Colonic mucosa (tissue), 4 donors: Measurements from ENCODE around the gene SST. TPM values are rescaled to one million over a fixed set of nuclear protein-coding genes. Genes with fewer than 3 reads are reported as not detected.

Experiments used
- DNase-seq: peaks from one replicate; pipeline ENCODE4 v3.0.0-alpha.2; 2020
- H3K27ac ChIP-seq: fragments of 200-600 bp; one replicate; pipeline ENCODE4 v1.8.0; 2021
- H3K27me3 ChIP-seq: fragments of 200-600 bp; one replicate; pipeline ENCODE4 v1.8.0; 2021
- H3K36me3 ChIP-seq: fragments of 200-600 bp; one replicate; pipeline ENCODE4 v1.8.0; 2021
- H3K4me1 ChIP-seq: fragments of 200-600 bp; one replicate; pipeline ENCODE4 v1.8.0; 2021; ENCODE audit warnings: mild to moderate bottlenecking
- H3K4me3 ChIP-seq: fragments of 200-600 bp; one replicate; pipeline ENCODE4 v1.8.0; 2021
- H3K9ac ChIP-seq, 2 donors: one replicate each; pipeline ENCODE4 v1.7.0; 2013; ENCODE audit warnings: control low read depth in 2 of 2, low read depth in 2 of 2, low read length in 2 of 2
- H3K9me3 ChIP-seq: fragments of 200-600 bp; one replicate; pipeline ENCODE4 v1.8.0; 2021
- intact Hi-C: fragments of 100-400 bp; cut with DNase I; formaldehyde crosslinking; loops from one replicate; pipeline ENCODE4 v1.14.1; 2022
- total RNA-seq, 2 donors: library from RNA; stranded (reverse); fragmentation: NEBNext Ultra II Directional in 1 of 2; extraction: Animal tissue kit (Norgen Biotek cat#: 25700) in 1 of 2; gene quantifications; one replicate each; pipeline ENCODE4 v1.2.1, GENCODE V29; 2021
- TF ChIP-seq, protein P1 (sequence below): fragments of 200-600 bp; IDR thresholded peaks from one replicate; pipeline ENCODE4 v1.8.0; 2022; ENCODE audit warnings: antibody characterized with exemption, mild to moderate bottlenecking
- donor health status: healthy.
- donor health status: DM: no; HTN: no; CAD: no.
- donor health status: DM: no; HTN: no; CAD: no.

The SST gene
- total RNA-seq, 2 donors from 2014 or later = 31.6 to 78.4 TPM

DNA sequence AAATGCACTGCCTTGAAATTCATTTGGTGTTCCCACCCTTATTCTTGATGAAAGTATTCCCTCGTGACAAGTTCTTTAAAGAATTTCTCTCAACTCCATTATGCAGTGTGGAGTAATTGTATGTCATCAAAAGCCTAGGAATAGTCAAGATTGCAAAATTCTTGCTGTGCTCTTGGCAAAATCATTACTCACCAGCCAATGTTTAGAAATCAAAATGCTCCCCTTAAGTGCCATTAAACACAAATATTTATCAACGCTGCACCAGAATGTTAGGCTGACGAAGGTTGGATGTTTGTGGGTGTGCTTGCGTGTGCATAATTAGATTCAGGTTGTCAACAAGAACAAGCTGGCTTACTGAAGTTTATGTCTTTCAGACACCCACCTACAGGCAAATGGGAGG is 40.5 kb downstream of the SST start:
- H3K27ac ChIP-seq = no peak overlapping the region
- H3K9ac ChIP-seq = no peak overlapping the region
- TF ChIP-seq, protein P1, sequence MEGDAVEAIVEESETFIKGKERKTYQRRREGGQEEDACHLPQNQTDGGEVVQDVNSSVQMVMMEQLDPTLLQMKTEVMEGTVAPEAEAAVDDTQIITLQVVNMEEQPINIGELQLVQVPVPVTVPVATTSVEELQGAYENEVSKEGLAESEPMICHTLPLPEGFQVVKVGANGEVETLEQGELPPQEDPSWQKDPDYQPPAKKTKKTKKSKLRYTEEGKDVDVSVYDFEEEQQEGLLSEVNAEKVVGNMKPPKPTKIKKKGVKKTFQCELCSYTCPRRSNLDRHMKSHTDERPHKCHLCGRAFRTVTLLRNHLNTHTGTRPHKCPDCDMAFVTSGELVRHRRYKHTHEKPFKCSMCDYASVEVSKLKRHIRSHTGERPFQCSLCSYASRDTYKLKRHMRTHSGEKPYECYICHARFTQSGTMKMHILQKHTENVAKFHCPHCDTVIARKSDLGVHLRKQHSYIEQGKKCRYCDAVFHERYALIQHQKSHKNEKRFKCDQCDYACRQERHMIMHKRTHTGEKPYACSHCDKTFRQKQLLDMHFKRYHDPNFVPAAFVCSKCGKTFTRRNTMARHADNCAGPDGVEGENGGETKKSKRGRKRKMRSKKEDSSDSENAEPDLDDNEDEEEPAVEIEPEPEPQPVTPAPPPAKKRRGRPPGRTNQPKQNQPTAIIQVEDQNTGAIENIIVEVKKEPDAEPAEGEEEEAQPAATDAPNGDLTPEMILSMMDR = no peak
- no peaks in the 10 kb centered on the region for H3K36me3 ChIP-seq
- H3K4me1 ChIP-seq = no peaks in the 10 kb centered on the region
- no peaks in the 10 kb centered on the region for H3K9me3 ChIP-seq
- H3K4me3 ChIP-seq = no peak overlapping the region
- intact Hi-C loops = no loop called here
- DNase-seq = no peak
- no peaks in the 10 kb centered on the region for H3K27me3 ChIP-seq

DNA sequence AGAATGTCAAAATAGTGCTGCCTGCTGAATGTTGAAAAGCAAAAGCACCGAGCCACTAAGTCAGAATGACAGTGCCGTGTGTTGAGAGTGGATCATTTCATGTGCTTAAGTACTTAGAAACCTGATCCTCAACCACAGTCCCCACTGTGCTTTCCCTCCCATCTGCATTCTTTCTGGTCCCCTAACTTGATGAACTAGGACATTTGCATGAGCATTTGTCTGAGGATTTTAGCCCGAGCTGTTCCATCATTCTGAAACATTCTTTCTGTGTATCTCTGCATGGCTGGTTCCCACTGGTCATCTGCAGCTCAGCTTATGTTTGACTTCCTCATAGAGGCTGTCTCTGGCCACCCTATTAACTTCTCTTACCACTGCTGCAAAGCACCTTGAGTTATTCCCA is 42.0 kb downstream of the SST start:
- H3K4me1 ChIP-seq = no peaks in the 10 kb centered on the region
- no peak overlapping the region for H3K27ac ChIP-seq
- H3K9ac ChIP-seq = no peak overlapping the region
- H3K36me3 ChIP-seq = no peaks in the 10 kb centered on the region
- no peaks in the 10 kb centered on the region for H3K27me3 ChIP-seq
- H3K9me3 ChIP-seq = no peaks in the 10 kb centered on the region
- H3K4me3 ChIP-seq = no peak overlapping the region
- TF ChIP-seq, protein P1 = no peak
- intact Hi-C loops = no loop called here
- no peak for DNase-seq

DNA sequence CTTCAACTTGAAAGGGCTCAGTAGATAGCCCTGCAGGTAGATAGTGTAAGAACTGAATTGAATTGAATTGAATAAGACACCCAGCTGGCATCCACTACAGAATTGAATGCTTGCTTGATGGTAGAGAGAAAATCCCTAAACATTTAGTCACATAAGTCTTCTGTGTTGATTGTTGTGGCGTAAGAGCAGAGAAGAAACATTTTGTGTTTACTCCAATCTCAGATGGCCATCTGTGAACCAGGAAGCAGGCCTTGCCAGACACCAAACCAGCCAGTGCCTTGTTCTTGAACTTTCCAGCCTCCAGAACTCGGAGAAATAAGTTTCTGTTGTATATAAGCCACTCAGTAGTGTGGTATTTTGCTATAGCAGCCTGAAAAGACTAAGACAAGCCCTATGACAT is 43.6 kb downstream of the SST start:
- TF ChIP-seq, protein P1 = no peak
- DNase-seq = no peak
- intact Hi-C loops = no loop called here

GRCh38 chr3:187624588-187624987 is 45.6 kb downstream of the SST start:
- intact Hi-C loops = loop anchor here (5.0 kb wide), 1 partner anchor 302 kb away; no protein-coding TSS in a partner anchor
- Histone ChIP-seq H3K27ac (no peak overlapping the region), H3K9me3 (no peaks in the 10 kb centered on the region), H3K4me1 (no peaks in the 10 kb centered on the region), H3K36me3 (no peaks in the 10 kb centered on the region), H3K9ac (no peak overlapping the region), H3K4me3 (no peak overlapping the region), H3K27me3 (no peaks in the 10 kb centered on the region)
- DNase-seq = no peak
- TF ChIP-seq, protein P1 = no peak

More for the DNA sequence above, 43.6 kb downstream of the SST start:
- Histone ChIP-seq H3K27me3 (no peaks in the 10 kb centered on the region), H3K36me3 (no peaks in the 10 kb centered on the region), H3K4me1 (no peaks in the 10 kb centered on the region), H3K4me3 (no peak overlapping the region), H3K27ac (no peak overlapping the region), H3K9me3 (no peaks in the 10 kb centered on the region), H3K9ac (no peak overlapping the region)

- no peak for DNase-seq
- Histone ChIP-seq H3K9me3 (no peaks in the 10 kb centered on the region), H3K27me3 (no peaks in the 10 kb centered on the region), H3K27ac (no peak overlapping the region), H3K4me3 (no peak overlapping the region), H3K36me3 (no peaks in the 10 kb centered on the region), H3K4me1 (no peaks in the 10 kb centered on the region), H3K9ac (no peak overlapping the region)
- intact Hi-C loops = loop anchor here (5.0 kb wide), 1 partner anchor 301 kb away; no protein-coding TSS in a partner anchor
- TF ChIP-seq, protein P1 = no peak
These were observed 46.8 kb downstream of the SST start for GRCh38 chr3:187623285-187623814.
